ENCODE measurements around the gene MPV17.
"Not testable (repeated sequence)": the region's sequence is repeated elsewhere in the genome, so short reads cannot be mapped to it uniquely, and the experiment has no call there.

MPV17 gene

DNA sequence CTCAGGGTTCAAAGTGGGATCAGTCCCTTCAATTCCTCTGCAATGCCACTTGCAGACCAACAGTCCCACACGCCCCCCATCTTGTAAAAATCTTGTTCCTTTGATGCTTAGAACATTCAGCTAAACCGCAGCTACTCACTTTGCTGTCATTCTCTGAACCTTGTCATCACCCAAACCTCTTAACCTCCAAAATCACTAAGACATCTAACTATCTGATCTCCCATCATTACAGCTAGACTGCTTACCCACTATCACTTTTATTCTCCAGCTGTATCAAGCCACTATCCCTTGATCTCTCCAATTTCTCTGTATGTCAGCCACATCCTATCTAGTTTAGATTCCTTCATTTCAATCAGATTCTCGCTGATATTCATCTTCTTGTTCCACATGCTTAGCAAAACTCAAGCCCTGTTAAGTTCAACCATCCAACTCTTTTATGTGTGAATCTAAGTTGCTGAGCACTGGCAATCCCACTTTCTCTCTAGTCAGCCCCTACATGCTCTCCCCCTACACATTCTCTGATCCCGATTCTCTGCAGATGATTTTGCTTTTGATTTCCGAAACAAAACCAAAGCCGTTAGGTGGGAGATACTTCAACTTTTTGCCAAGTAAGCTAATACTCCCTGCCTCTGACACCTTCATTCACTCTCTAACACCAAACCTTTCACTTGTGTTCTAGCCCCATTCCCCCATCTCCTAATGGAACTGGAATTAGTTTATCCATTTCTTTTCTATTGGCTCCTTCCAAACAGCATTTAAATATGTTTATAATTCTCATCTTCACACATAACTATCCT lies 29.1 kb upstream of the MPV17 start:
- ATAC-seq (ENCODE audit: low read depth) (no peak), DNase-seq (ENCODE audit: low spot score in 2 of 2) (no peak)
- peaks cover 28% of the 10 kb centered on the region for H3K4me1 Mint-ChIP-seq

DNA sequence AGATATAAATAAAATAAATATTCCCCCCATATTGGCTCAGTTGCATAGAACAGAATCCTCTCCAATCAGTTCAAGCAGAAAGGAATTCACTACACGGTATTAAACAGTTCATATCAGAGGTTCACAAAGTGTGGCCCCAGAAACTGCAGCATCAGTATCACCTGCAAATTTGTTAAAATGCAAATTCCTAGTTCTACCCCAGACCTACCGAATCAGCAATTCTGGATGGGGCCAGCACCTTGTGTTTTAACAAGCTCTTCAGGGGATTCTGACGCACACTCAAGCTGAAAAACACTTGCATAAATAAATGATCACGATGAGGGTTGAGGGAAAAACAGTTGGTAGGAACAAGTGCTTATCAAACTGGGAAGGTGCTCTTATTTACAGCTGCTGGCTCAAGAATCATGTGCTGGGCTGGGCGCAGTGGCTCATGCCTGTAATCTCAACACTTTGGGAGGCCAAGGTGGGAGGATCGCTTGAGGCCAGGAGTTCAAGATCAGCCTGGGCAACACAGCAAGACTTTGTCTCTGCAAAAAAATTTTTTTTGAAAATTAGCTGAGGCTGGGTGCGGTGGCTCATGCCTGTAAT lies 27.3 kb upstream of the MPV17 start:
- no peaks in the 10 kb centered on the region for H3K9me3 Mint-ChIP-seq
- H3K27ac Mint-ChIP-seq = no peak overlapping the region
- no peaks in the 10 kb centered on the region for H3K27me3 Mint-ChIP-seq
- H3K4me3 Mint-ChIP-seq = no peak overlapping the region
- peaks cover 12% of the 10 kb centered on the region for H3K36me3 Mint-ChIP-seq
- DNase-seq (ENCODE audit: low spot score in 2 of 2) (no peak), ATAC-seq (ENCODE audit: low read depth) (no peak)
- H3K4me1 Mint-ChIP-seq = peaks cover 28% of the 10 kb centered on the region

More for the DNA sequence above, 29.1 kb upstream of the MPV17 start:
- no peaks in the 10 kb centered on the region for H3K27me3 Mint-ChIP-seq
- H3K36me3 Mint-ChIP-seq = peaks cover 12% of the 10 kb centered on the region
- no peak overlapping the region for H3K4me3 Mint-ChIP-seq
- no peaks in the 10 kb centered on the region for H3K9me3 Mint-ChIP-seq
- peak overlapping the region; percentile 16 for H3K27ac Mint-ChIP-seq

GRCh38 chr2:27347641-27348040 lies 24.7 kb upstream of the MPV17 start:
- Mint-ChIP-seq H3K9me3 (no peaks in the 10 kb centered on the region), H3K36me3 (peaks cover 12% of the 10 kb centered on the region), H3K27ac (no peak overlapping the region), H3K4me1 (peaks cover 24% of the 10 kb centered on the region), H3K27me3 (no peaks in the 10 kb centered on the region), H3K4me3 (no peak overlapping the region)
- ATAC-seq (ENCODE audit: low read depth) (no peak), DNase-seq (ENCODE audit: low spot score in 2 of 2) (no peak)

GRCh38 chr2:27336173-27336572 lies 13.3 kb upstream of the MPV17 start:
- Mint-ChIP-seq H3K36me3 (peaks cover 30% of the 10 kb centered on the region), H3K9me3 (no peaks in the 10 kb centered on the region), H3K27ac (no peak overlapping the region), H3K4me1 (no peaks in the 10 kb centered on the region), H3K27me3 (no peaks in the 10 kb centered on the region), H3K4me3 (no peak overlapping the region)
- ATAC-seq (ENCODE audit: low read depth) (no peak), DNase-seq (ENCODE audit: low spot score in 2 of 2) (no peak)

DNA sequence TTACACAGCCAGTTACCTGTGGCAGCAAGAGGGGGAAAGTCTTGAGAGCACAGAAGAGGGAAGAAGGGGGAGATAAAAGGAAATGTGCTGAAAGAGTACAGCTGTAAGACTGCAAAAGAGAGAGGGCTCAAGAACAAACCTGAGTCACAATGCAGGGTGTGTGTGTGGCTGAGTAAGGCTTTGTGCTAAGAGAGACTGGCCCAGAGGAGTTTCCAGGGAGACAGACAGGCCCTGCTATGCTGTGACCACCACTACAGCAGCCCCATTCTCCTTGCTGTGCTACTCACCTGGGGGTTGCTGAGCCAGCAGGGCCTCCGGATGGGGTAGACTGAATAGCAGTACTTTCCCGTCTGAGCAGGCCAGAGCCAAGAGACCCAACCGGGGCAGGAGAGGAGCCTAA lies 12.4 kb upstream of the MPV17 start:
- no peak overlapping the region for H3K4me3 Mint-ChIP-seq
- H3K4me1 Mint-ChIP-seq = no peaks in the 10 kb centered on the region
- peaks cover 30% of the 10 kb centered on the region for H3K36me3 Mint-ChIP-seq
- H3K27ac Mint-ChIP-seq = peak overlapping the region; percentile 28
- DNase-seq (ENCODE audit: low spot score in 2 of 2) (no peak), ATAC-seq (ENCODE audit: low read depth) (no peak)
- H3K9me3 Mint-ChIP-seq = no peaks in the 10 kb centered on the region
- H3K27me3 Mint-ChIP-seq = no peaks in the 10 kb centered on the region

- H3K4me3 Mint-ChIP-seq = peak overlapping the region; percentile 9
These were observed 1.8 kb upstream of the MPV17 start for GRCh38 chr2:27324720-27325119.

GRCh38 chr2:27323596-27324285 lies 844 bp upstream of the MPV17 start:
- Mint-ChIP-seq H3K27me3 (no peaks in the 10 kb centered on the region), H3K4me3 (peak overlapping the region; percentile 99), H3K36me3 (peaks cover 28% of the 10 kb centered on the region), H3K9me3 (no peaks in the 10 kb centered on the region), H3K27ac (peak overlapping the region; percentile 99), H3K4me1 (peaks cover 13% of the 10 kb centered on the region)
- no peak for ATAC-seq (ENCODE audit: low read depth)
- DNase-seq (ENCODE audit: low spot score in 2 of 2) = no peak

More at GRCh38 chr2:27324720-27325119, 1.8 kb upstream of the MPV17 start:
- Mint-ChIP-seq H3K27ac (no peak overlapping the region), H3K9me3 (no peaks in the 10 kb centered on the region), H3K27me3 (no peaks in the 10 kb centered on the region), H3K4me1 (peaks cover 13% of the 10 kb centered on the region), H3K36me3 (peaks cover 31% of the 10 kb centered on the region)
- ATAC-seq (ENCODE audit: low read depth) (no peak), DNase-seq (ENCODE audit: low spot score in 2 of 2) (no peak)

DNA sequence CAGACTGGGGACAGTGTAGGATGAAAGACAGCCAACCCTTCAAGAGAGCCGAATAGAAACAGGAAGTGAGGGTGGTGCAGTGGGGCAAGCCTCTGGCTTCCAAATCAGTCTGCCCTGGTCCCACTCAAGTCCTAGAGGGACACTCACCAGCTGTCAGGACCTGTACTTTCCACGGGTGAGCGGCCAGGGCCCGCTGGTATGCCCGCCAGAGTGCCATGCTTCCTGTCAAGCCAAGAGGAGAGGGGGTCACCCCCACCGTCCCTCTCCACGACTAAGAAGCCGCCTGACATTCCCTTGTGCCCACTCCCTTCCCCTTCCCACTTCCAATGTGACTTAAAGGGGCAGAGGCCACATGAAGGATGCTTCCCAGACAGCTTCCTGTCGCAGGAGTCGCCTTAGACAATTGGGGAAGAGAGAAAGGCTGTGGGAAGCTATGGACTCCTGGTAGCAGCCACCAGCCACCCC lies 564 bp downstream of the MPV17 start:
- no peaks in the 10 kb centered on the region for H3K9me3 Mint-ChIP-seq
- DNase-seq (ENCODE audit: low spot score in 2 of 2) (peak in 1 of 2 donors; percentile 27), ATAC-seq (ENCODE audit: low read depth) (peak; percentile 52)
- peak overlapping the region; percentile 99 for H3K4me3 Mint-ChIP-seq
- no peaks in the 10 kb centered on the region for H3K27me3 Mint-ChIP-seq
- H3K27ac Mint-ChIP-seq = peak overlapping the region; percentile 99
- peaks cover 20% of the 10 kb centered on the region for H3K36me3 Mint-ChIP-seq
- peaks cover 13% of the 10 kb centered on the region for H3K4me1 Mint-ChIP-seq

DNA sequence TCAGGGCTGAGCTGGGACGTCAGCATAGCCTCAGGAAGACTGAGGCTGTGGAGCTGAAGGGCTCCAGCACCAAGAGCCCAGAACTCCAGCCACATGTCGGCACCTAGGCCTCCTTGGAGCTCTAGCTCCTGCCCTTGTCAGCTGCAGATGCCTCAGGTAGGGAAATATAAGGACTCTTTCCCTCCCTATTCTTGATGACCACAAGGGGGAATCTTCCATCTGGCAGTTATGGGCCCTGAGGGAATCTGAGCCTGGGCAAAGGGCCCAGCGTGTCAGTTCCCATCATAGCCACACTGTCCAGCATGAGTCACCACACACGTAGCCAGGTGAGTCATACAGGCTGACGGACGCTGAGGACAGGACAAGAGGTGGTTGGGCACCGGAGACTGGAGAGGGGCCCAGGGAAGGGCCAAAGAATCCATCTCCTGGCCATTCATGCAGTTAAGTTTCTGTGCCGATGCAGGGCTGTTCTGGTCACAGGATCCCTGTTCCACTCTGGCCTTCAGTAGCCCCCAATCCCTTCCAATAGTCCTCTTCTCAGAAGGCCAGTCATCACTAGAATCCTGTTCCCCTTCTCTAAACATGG lies 1.8 kb downstream of the MPV17 start:
- Mint-ChIP-seq H3K27me3 (no peaks in the 10 kb centered on the region), H3K4me1 (peaks cover 13% of the 10 kb centered on the region), H3K27ac (no peak overlapping the region), H3K36me3 (peaks cover 11% of the 10 kb centered on the region), H3K4me3 (no peak overlapping the region), H3K9me3 (no peaks in the 10 kb centered on the region)
- ATAC-seq (ENCODE audit: low read depth) (no peak), DNase-seq (ENCODE audit: low spot score in 2 of 2) (no peak)

DNA sequence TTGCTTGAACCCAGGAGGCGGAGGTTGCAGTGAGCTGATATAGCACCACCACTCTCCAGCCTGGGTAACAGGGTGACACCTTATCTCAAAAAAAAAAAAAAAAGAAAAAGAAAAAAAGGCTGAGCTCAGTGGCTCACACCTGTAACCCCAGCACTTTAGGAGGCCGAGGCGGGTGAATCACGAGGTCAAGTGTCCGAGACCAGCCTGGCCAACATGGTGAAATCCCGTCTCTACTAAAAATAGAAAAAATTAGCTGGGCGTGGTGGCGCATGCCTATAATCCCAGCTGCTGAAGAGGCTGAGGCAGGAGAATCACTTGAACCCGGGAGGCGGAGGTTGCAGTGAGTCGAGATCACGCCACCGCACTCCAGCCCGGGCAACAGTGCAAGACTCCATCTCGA lies 3.1 kb downstream of the MPV17 start:
- H3K27ac Mint-ChIP-seq; ATAC-seq (ENCODE audit: low read depth); H3K4me3 Mint-ChIP-seq; H3K27me3 Mint-ChIP-seq; DNase-seq (ENCODE audit: low spot score in 2 of 2); H3K9me3 Mint-ChIP-seq: not testable (repeated sequence)
- Mint-ChIP-seq H3K4me1 (peaks cover 13% of the 10 kb centered on the region), H3K36me3 (peaks cover 10% of the 10 kb centered on the region)

DNA sequence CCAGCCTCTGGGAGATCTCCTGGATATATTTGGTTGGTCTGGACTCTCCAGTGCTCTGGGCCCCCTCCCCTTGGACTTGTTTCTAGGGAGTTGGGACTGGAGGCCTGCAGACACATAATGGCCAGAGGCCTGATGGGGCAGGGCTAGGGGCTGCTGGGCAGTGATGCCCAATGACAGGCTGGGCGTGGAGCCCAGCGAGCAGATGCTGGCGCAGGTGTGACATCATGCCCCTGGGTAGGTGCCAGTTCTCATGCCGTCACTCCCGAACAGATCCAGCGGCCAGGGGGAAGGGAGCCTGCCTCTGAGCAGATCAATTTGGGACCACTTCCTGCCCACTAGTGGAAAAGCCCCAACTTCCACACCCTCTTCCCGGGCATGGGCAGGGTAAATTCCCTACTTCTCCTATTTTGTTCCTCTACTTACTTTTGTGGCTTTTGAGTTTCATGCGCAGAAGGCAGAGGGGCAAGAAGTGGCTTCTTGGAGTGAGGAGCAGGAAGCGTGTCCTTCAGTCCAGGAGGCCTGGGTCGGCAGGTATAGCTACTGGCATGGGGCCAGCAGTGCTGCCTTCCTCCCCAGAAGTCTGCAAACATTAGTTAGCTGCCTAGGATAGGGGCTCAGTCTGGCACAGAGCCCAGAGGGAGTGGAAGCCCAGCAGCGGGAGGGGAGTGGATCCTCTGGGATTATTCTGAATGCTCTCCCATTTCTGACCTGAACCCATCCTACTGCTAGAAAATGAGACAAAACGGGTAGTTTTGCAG lies 6.1 kb downstream of the MPV17 start:
- no peaks in the 10 kb centered on the region for H3K27me3 Mint-ChIP-seq
- H3K4me3 Mint-ChIP-seq = no peak overlapping the region
- no peak for DNase-seq (ENCODE audit: low spot score in 2 of 2)

DNA sequence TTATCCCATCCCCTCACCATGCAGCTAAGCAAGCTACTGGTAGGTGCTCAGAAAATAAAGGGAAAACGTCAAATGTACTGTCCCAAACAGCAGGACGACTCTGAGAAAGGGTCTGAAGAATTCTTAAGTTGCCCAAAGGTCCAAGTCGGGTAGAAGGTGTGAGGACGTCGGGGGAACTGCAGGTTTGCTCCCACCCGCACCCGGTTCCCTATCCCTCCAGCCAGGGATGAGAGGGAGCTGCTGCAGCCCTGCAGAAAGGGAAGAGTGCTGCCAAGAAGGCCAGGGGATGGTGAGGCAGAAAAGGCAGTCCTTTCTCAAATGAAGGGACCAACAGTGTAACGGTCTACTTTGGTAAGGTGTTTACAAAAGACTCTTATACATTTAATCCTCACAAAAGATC lies 7.8 kb downstream of the MPV17 start:
- DNase-seq (ENCODE audit: low spot score in 2 of 2) = no peak
- no peak overlapping the region for H3K4me3 Mint-ChIP-seq
- ATAC-seq (ENCODE audit: low read depth) = no peak
- peaks cover 2% of the 10 kb centered on the region for H3K27me3 Mint-ChIP-seq
- no peaks in the 10 kb centered on the region for H3K4me1 Mint-ChIP-seq
- no peak overlapping the region for H3K27ac Mint-ChIP-seq
- peaks cover 20% of the 10 kb centered on the region for H3K36me3 Mint-ChIP-seq
- no peaks in the 10 kb centered on the region for H3K9me3 Mint-ChIP-seq

More for the DNA sequence above, 6.1 kb downstream of the MPV17 start:
- H3K9me3 Mint-ChIP-seq = no peaks in the 10 kb centered on the region
- no peak for ATAC-seq (ENCODE audit: low read depth)
- H3K27ac Mint-ChIP-seq = no peak overlapping the region
- H3K4me1 Mint-ChIP-seq = peaks cover 4% of the 10 kb centered on the region
- peaks cover 15% of the 10 kb centered on the region for H3K36me3 Mint-ChIP-seq

- Mint-ChIP-seq H3K9me3 (no peaks in the 10 kb centered on the region), H3K36me3 (peaks cover 22% of the 10 kb centered on the region), H3K4me1 (no peaks in the 10 kb centered on the region), H3K4me3 (no peak overlapping the region), H3K27ac (peak overlapping the region; percentile 31), H3K27me3 (peaks cover 2% of the 10 kb centered on the region)
- DNase-seq (ENCODE audit: low spot score in 2 of 2) (no peak), ATAC-seq (ENCODE audit: low read depth) (no peak)
These were observed 8.2 kb downstream of the MPV17 start for GRCh38 chr2:27314709-27315108.

Measured in memory B cell (primary cell).